LNCaP clone FGC (cell line): ENCODE data around the gene U2AF2.

ENCODE experiments used
- DNase-seq: peaks from one replicate; pipeline ENCODE4 v3.0.0-alpha.2; 2011; ENCODE audit warnings: low read depth
- H3K4me3 ChIP-seq: 2 replicates; pipeline ENCODE4 v1.5.1; 2011; ENCODE audit warnings: mild to moderate bottlenecking, low read depth, low read length, control low read depth
- TF ChIP-seq, protein P1 (sequence below): IDR thresholded peaks from 2 replicates; pipeline ENCODE4 v1.5.1; 2012; ENCODE audit warnings: mild to moderate bottlenecking; ENCODE audit not compliant: control insufficient read depth, insufficient read depth; ENCODE audit errors: extremely low read depth

The U2AF2 gene

DNA sequence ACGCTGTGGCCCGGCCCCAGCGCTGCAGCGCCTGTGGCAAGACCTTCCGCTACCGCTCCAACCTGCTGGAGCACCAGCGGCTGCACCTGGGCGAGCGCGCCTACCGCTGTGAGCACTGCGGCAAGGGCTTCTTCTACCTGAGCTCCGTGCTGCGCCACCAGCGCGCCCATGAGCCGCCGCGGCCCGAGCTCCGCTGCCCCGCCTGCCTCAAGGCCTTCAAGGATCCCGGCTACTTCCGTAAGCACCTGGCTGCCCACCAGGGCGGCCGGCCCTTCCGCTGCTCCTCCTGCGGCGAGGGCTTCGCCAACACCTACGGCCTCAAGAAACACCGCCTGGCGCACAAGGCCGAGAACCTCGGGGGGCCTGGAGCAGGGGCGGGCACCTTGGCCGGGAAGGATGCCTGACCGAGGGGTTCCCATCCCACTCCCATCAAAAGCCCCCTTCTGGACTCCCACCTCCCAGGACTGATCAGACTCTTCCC lies 38.4 kb upstream of the U2AF2 start:
- TF ChIP-seq, protein P1, sequence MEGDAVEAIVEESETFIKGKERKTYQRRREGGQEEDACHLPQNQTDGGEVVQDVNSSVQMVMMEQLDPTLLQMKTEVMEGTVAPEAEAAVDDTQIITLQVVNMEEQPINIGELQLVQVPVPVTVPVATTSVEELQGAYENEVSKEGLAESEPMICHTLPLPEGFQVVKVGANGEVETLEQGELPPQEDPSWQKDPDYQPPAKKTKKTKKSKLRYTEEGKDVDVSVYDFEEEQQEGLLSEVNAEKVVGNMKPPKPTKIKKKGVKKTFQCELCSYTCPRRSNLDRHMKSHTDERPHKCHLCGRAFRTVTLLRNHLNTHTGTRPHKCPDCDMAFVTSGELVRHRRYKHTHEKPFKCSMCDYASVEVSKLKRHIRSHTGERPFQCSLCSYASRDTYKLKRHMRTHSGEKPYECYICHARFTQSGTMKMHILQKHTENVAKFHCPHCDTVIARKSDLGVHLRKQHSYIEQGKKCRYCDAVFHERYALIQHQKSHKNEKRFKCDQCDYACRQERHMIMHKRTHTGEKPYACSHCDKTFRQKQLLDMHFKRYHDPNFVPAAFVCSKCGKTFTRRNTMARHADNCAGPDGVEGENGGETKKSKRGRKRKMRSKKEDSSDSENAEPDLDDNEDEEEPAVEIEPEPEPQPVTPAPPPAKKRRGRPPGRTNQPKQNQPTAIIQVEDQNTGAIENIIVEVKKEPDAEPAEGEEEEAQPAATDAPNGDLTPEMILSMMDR, result no peak
- DNase-seq, result no peak
- no peak overlapping the region for H3K4me3 ChIP-seq

DNA sequence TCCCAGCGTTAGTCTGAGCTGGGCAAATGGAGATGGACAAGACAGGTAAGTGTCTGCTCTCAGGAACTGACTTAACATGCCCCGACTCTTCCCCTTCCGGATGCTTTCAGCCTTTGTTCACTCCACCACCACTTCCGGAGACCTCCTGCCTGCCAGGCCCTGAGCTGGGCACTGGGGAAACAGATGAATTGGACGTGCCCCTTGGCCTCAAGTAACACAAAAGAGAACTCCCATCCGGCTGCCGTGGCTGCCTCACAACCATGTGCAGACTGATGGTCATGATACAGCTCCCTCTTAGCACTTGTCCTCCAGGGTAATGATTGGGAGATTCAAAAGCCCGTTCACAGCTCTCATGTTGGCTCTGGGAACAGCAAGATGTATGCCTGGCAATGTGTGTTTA lies 37.4 kb upstream of the U2AF2 start:
- TF ChIP-seq, protein P1, result no peak
- no peak for DNase-seq
- no peak overlapping the region for H3K4me3 ChIP-seq

DNA sequence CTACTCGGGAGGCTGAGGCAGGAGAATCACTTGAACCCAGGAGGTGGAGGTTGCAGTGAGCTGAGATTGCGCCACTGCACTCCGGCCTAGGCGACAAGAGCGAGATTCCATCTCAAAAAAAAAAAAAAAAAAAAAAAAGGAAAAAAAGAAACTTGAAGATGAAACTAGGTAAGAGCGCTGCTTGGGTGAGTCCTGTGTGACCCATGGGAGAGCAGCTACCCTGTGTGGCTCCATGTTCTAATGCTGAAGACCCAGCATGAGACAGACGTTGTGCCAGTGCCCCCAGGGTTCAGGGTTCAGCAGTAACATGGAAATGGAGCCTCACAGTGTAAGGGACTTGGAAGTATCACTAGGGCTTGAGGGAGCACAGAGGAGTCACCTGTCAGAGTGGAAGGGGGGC lies 36.4 kb upstream of the U2AF2 start:
- TF ChIP-seq, protein P1, result no peak
- DNase-seq, result no peak
- no peak overlapping the region for H3K4me3 ChIP-seq

DNA sequence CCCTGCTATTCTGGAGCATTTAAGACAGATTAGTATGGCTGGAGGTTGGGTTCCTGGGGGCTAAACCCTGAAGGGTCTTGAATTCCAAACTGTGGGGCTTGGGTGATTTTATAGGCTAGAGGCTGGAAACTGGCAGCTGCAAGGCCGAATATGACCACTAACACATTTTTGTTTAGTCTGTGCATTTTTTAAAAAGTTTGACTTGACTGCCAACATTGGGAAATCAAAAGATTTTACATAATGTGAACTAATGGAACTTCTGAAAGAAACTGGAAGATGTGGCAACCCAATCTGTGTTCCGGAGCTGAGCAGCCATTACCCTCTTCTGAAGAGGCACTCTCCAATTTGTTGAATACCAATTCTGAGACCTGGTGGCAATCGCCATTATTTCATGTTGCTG lies 35.5 kb upstream of the U2AF2 start:
- TF ChIP-seq, protein P1, result no peak
- no peak overlapping the region for H3K4me3 ChIP-seq
- no peak for DNase-seq

DNA sequence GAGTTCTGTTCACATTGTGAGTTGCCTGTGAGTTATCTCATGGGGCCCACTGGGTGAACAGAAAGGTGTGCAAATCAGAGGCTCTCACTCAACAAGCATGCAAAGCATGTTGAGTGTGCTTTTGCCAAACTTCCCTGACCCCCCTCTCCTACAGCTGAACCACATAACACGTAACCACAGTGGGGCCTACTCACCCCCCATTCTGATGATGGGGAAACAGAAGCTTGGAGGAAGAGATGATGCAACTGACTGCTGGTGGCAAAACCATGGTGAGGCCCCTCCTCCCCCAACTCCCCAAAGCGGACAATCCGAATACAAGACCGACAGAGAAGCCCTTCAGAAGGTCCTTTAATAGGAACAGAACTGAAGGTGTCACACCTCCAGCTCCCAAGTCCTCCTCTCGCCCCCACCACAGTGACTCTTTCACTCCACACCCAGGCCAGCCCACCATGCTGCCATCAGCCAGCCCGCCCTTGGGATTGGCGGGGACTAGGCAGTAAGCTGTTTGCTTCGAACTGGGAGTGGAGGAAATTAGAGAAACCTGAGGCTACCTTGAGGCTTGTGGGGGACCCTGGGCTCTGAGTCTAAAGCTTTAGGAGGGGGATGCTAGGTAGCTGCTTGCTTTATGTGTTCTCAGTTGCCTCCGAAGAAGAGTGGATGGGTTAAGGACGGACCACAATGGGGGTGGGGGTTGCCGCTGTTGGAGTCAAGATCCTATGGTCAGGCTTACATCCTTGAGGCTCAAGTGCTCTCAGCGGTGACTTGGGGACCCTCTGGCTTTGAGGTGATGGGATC lies 34.2 kb upstream of the U2AF2 start:
- TF ChIP-seq, protein P1, result no peak
- no peak for DNase-seq
- no peak overlapping the region for H3K4me3 ChIP-seq

DNA sequence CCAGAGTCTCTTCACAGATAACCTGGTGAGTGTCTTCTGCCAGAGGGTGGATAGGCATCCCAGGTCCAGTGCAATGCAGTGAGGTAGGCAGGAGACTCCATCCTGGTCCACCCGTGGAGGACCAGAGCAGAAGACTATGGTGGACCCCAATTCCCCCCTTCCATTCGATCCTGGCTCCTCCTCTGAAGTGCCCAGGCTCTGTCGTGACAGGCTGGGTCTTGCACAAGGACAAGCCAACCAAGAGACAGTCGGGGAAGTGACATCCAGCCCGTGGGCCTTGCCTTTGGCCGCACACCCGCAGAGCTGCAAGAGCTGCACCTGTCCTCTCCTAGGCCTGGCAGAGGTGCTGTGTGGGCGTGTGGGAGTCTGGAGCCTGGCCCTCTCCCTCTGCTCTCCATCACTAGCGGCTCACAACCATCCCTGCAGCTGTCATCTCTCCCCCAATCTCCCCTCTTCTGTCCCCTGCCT lies 33.6 kb upstream of the U2AF2 start:
- no peak for DNase-seq
- H3K4me3 ChIP-seq, result no peak overlapping the region
- TF ChIP-seq, protein P1, result no peak
